ENCODE results near the gene KCNH1.

DNA sequence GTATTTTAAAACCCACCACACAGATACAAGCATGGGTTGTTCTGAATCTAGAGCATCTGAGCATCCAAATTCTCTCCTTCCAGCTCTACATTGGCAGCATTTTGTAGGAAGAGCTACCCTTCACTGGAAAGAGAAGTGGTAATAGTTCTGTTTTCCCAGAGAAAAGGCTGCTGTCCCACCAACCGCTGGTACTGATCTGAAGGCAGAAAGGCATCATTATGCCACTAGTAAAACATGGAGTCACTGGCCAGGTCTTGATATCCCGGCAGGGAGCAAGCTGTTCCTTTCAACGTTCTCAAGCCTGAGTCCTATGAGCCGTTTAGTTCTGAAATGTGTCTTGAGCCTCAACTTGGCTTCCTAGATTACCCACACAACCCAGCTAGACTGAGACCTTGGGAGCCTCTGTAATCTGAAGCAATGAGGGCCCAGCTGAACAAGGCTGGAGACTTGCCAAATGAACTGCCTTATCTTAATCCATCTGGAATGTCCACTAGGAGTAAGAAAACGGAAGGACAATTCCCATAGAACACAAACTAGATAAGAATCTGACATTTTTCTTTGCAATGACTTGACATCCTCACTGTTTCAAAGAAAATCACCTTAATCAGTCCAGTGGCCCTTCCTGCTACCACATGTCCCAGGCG lies 116.8 kb downstream of the KCNH1 start:
- TF ChIP-seq EZH2 (IDR thresholded peaks at IDR 0.05; ENCODE audit: insufficient read depth, poor library complexity, severe bottlenecking): no peak
- TF ChIP-seq EZH2phosphoT487 (IDR thresholded peaks at IDR 0.05; ENCODE audit: insufficient read depth, low read depth): no peak

Data from GM23248 (cell line).